Stimulated activated CD8-positive, alpha-beta memory T cell treated with anti-CD3 and anti-CD28 coated beads, Interleukin-4, amount 100 ng/mL, for 48 hours (primary cell): ENCODE results near the gene CCDC30.
"Not testable (repeated sequence)": the region's sequence is repeated elsewhere in the genome, so short reads cannot be mapped to it uniquely, and the experiment has no call there.

Source experiments
- DNase-seq: peaks from one replicate; pipeline ENCODE4 v3.0.0-alpha.2; 2020

Gene CCDC30

GRCh38 chr1:42454403-42454802 is 8.7 kb upstream of the CCDC30 start:
- DNase-seq: no peak

GRCh38 chr1:42456010-42456753 is 6.9 kb upstream of the CCDC30 start, which contains the start of the genes PPCS and ZMYND12:
TSS of gene PPCS (plus strand) at chr1:42456543. CDS start at chr1:42456566, 23 bp downstream.
TSS of gene ZMYND12 (minus strand) at chr1:42456022. CDS start at chr1:42455997, 25 bp downstream.
- peak; percentile 94 for DNase-seq

- peak; percentile 67 for DNase-seq
These were observed 6.4 kb upstream of the CCDC30 start for GRCh38 chr1:42456754-42457089.

- no peak for DNase-seq
These were observed 1.9 kb upstream of the CCDC30 start for GRCh38 chr1:42461196-42461595.

GRCh38 chr1:42463921-42464320 is 835 bp downstream of the CCDC30 start:
- DNase-seq: no peak

- no peak for DNase-seq
These were observed 2.9 kb downstream of the CCDC30 start for GRCh38 chr1:42466030-42466429.

GRCh38 chr1:42469727-42470126 is 6.6 kb downstream of the CCDC30 start:
- no peak for DNase-seq

- no peak for DNase-seq
These were observed 13.5 kb downstream of the CCDC30 start for GRCh38 chr1:42476605-42477004.

GRCh38 chr1:42477354-42477753 is 14.3 kb downstream of the CCDC30 start:
- not testable (repeated sequence) for DNase-seq

- no peak for DNase-seq
These were observed 14.7 kb downstream of the CCDC30 start for GRCh38 chr1:42477775-42478174.

- no peak for DNase-seq
These were observed 16.5 kb downstream of the CCDC30 start for GRCh38 chr1:42479621-42480020.

GRCh38 chr1:42480921-42481320 is 17.8 kb downstream of the CCDC30 start:
- no peak for DNase-seq

- no peak for DNase-seq
These were observed 19.6 kb downstream of the CCDC30 start for GRCh38 chr1:42482635-42483153.

GRCh38 chr1:42484382-42484781 is 21.3 kb downstream of the CCDC30 start:
- no peak for DNase-seq

GRCh38 chr1:42490237-42490636 is 27.2 kb downstream of the CCDC30 start:
- no peak for DNase-seq

GRCh38 chr1:42502031-42502430 is 38.9 kb downstream of the CCDC30 start:
- DNase-seq: not testable (repeated sequence)

GRCh38 chr1:42504535-42505128 is 41.5 kb downstream of the CCDC30 start:
- no peak for DNase-seq

- no peak for DNase-seq
These were observed 43.5 kb downstream of the CCDC30 start for GRCh38 chr1:42506576-42506975.

GRCh38 chr1:42511581-42512155 is 48.6 kb downstream of the CCDC30 start:
- not testable (repeated sequence) for DNase-seq

- no peak for DNase-seq
These were observed 55.8 kb downstream of the CCDC30 start for GRCh38 chr1:42518908-42519307.

GRCh38 chr1:42523171-42523570 is 60.1 kb downstream of the CCDC30 start:
- no peak for DNase-seq

GRCh38 chr1:42524330-42524729 is 61.2 kb downstream of the CCDC30 start:
- no peak for DNase-seq

GRCh38 chr1:42529724-42530181 is 66.7 kb downstream of the CCDC30 start:
- no peak for DNase-seq

- no peak for DNase-seq
These were observed 68.0 kb downstream of the CCDC30 start for GRCh38 chr1:42531043-42531442.
